Ovary (tissue), 3 donors: ENCODE results near the gene HBQ1.

ENCODE experiments used
- EP300 ChIP-seq: sonication (generic); formaldehyde crosslinking; IDR thresholded peaks from one replicate; pipeline ENCODE4 v1.6.1; 2017; ENCODE audit warnings: antibody characterized with exemption
- POLR2A ChIP-seq: fragments of 450-650 bp; IDR thresholded peaks from one replicate; pipeline ENCODE4 v1.6.1; 2017; ENCODE audit warnings: antibody characterized with exemption, mild to moderate bottlenecking, moderate library complexity
- TF ChIP-seq, protein P1 (sequence below), 3 donors: fragments of 450-650 bp in 2 of 3; fragments of 200-600 bp in 1 of 3; IDR thresholded peaks; one replicate each; pipeline versions ENCODE4 v1.5.1 to v1.8.0; 2016 to 2022; ENCODE audit warnings: antibody characterized with exemption in 3 of 3, mild to moderate bottlenecking in 1 of 3
- donor health status: DM: no; HTN: no; CAD: no.

DNA sequence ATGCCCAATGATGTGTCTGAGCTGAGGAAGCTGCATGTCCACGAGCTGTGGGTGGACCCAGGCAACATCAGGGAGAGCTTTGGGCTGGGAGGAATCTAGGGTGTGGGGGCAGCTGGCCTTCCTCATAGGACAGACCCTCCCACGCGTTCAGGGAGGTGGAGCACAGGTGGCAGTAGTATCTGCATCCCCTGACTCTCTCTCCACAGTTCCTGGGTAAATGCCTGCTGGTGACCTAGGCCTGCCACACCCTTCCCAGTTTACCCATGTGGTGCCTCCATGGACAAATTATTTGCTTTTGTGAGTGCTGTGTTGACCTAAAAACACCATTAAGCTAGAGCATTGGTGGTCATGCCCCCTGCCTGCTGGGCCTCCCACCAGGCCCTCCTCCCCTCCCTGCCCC is 11.2 kb upstream of the HBQ1 start:
- TF ChIP-seq, protein P1, sequence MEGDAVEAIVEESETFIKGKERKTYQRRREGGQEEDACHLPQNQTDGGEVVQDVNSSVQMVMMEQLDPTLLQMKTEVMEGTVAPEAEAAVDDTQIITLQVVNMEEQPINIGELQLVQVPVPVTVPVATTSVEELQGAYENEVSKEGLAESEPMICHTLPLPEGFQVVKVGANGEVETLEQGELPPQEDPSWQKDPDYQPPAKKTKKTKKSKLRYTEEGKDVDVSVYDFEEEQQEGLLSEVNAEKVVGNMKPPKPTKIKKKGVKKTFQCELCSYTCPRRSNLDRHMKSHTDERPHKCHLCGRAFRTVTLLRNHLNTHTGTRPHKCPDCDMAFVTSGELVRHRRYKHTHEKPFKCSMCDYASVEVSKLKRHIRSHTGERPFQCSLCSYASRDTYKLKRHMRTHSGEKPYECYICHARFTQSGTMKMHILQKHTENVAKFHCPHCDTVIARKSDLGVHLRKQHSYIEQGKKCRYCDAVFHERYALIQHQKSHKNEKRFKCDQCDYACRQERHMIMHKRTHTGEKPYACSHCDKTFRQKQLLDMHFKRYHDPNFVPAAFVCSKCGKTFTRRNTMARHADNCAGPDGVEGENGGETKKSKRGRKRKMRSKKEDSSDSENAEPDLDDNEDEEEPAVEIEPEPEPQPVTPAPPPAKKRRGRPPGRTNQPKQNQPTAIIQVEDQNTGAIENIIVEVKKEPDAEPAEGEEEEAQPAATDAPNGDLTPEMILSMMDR (IDR thresholded peaks at IDR 0.05), result no peak
- TF ChIP-seq EP300 (no peak), POLR2A (no peak)
